Chondrocyte (in vitro differentiated cells): ENCODE data around the gene ADGRL3. TPM values are rescaled to one million over a fixed set of nuclear protein-coding genes. Genes with fewer than 3 reads are reported as not detected.

Source experiments
- DNase-seq: peaks from one replicate; pipeline ENCODE4 v3.0.0; 2021; ENCODE audit warnings: mixed read lengths, low spot score
- H3K27ac Mint-ChIP-seq: one replicate; pipeline ENCODE4 v1.8.0; 2021; ENCODE audit warnings: mild to moderate bottlenecking, moderate library complexity, mixed read lengths; ENCODE audit not compliant: unreplicated experiment
- H3K27me3 Mint-ChIP-seq: 2 replicates; pipeline ENCODE4 v1.8.0; 2021; ENCODE audit warnings: low read depth, mixed read lengths
- H3K36me3 Mint-ChIP-seq: 2 replicates; pipeline ENCODE4 v1.8.0; 2021; ENCODE audit warnings: low read depth, mixed read lengths
- H3K4me1 Mint-ChIP-seq: 2 replicates; pipeline ENCODE4 v1.8.0; 2021; ENCODE audit warnings: low read depth, mild to moderate bottlenecking, mixed read lengths
- H3K4me3 Mint-ChIP-seq: one replicate; pipeline ENCODE4 v1.8.0; 2021; ENCODE audit warnings: mild to moderate bottlenecking, moderate library complexity, mixed read lengths; ENCODE audit not compliant: unreplicated experiment
- H3K9me3 Mint-ChIP-seq: 2 replicates; pipeline ENCODE4 v1.8.0; 2021; ENCODE audit warnings: low read depth, mixed read lengths
- total RNA-seq: library from RNA; stranded (reverse); gene quantifications from 3 replicates; pipeline ENCODE4 v1.2.1, GENCODE V29; 2021
- TF ChIP-seq, protein P1 (sequence below): fragments of 200-600 bp; sonication (generic); IDR thresholded peaks from 2 replicates; pipeline ENCODE4 v1.5.0; 2021; ENCODE audit warnings: antibody characterized with exemption, mild to moderate bottlenecking, moderate library complexity

Gene ADGRL3
- total RNA-seq, 1 donor from 2014 or later, result 11.6 TPM

GRCh38 chr4:61603086-61603485 lies 403.0 kb downstream of the ADGRL3 start:
- peaks cover 10% of the 10 kb centered on the region for H3K4me1 Mint-ChIP-seq
- TF ChIP-seq, protein P1, sequence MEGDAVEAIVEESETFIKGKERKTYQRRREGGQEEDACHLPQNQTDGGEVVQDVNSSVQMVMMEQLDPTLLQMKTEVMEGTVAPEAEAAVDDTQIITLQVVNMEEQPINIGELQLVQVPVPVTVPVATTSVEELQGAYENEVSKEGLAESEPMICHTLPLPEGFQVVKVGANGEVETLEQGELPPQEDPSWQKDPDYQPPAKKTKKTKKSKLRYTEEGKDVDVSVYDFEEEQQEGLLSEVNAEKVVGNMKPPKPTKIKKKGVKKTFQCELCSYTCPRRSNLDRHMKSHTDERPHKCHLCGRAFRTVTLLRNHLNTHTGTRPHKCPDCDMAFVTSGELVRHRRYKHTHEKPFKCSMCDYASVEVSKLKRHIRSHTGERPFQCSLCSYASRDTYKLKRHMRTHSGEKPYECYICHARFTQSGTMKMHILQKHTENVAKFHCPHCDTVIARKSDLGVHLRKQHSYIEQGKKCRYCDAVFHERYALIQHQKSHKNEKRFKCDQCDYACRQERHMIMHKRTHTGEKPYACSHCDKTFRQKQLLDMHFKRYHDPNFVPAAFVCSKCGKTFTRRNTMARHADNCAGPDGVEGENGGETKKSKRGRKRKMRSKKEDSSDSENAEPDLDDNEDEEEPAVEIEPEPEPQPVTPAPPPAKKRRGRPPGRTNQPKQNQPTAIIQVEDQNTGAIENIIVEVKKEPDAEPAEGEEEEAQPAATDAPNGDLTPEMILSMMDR, result no peak
- no peak overlapping the region for H3K4me3 Mint-ChIP-seq
- H3K9me3 Mint-ChIP-seq, result peaks cover 3% of the 10 kb centered on the region
- H3K27me3 Mint-ChIP-seq, result no peaks in the 10 kb centered on the region
- H3K36me3 Mint-ChIP-seq, result no peaks in the 10 kb centered on the region
- no peak overlapping the region for H3K27ac Mint-ChIP-seq
- no peak for DNase-seq

DNA sequence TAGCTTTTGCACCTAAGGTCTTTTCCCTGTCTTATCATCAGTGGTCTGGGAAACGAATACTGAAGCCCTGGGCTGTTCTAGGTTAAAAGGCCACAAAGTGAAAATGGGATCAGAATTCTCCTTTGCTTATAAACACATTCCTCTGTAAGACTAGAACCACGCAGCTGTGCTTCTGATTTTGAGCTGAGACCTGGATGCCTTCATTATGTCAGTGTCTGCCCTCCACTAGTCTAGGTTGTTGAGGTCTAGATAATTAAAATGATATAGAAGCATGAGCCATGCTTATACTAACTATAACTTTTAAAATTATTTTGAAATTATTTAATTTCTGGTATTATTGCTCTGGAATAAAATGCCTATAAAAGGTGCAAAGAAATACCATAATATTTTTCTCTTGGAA lies 403.9 kb downstream of the ADGRL3 start:
- H3K27me3 Mint-ChIP-seq, result no peaks in the 10 kb centered on the region
- TF ChIP-seq, protein P1, result no peak

DNA sequence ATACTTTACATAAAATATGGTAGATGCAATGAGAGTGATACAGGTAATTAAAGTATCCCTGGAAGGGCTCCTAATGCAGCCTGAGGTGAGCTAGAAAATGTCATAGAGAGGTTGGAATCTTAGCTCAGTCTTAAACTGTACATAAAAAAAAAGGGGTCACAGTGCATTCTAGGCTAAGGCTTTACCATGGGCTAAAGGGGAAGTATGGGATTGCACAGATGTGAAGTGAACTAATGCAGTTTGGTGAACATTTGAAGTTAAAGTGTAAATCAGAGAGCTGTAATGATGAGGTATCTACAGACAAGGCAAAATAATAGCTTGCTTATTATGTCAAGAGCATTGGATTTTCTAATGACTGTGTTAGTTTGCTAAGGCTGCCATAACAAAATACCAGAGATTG lies 405.9 kb downstream of the ADGRL3 start:
- H3K27ac Mint-ChIP-seq, result no peak overlapping the region
- H3K4me3 Mint-ChIP-seq, result no peak overlapping the region
- no peak for DNase-seq
- no peaks in the 10 kb centered on the region for H3K36me3 Mint-ChIP-seq
- peaks cover 3% of the 10 kb centered on the region for H3K9me3 Mint-ChIP-seq
- TF ChIP-seq, protein P1, result no peak
- H3K4me1 Mint-ChIP-seq, result peaks cover 10% of the 10 kb centered on the region
- no peaks in the 10 kb centered on the region for H3K27me3 Mint-ChIP-seq

More for the DNA sequence above, 403.9 kb downstream of the ADGRL3 start:
- Mint-ChIP-seq H3K4me1 (peaks cover 10% of the 10 kb centered on the region), H3K36me3 (no peaks in the 10 kb centered on the region), H3K27ac (no peak overlapping the region), H3K4me3 (no peak overlapping the region), H3K9me3 (peaks cover 3% of the 10 kb centered on the region)
- no peak for DNase-seq

DNA sequence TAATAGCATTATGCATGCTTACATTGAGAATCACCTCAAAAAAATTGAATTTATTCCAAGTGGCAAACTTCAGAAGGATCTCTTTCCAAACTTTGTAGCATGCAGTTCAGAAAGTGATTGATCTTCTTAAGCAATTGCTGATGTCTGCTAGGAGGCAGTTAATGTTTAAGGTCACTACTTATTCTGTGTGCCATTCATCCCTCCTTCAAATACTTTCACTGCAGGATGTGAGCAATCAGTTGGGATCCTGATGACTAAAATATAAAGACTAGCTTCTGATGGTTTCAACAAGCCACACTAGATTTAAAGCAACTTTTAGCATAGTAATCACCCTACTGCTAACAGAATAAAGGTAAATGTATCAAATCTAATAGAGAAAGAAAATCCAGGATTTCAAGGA lies 414.1 kb downstream of the ADGRL3 start:
- TF ChIP-seq, protein P1, result no peak
- no peaks in the 10 kb centered on the region for H3K36me3 Mint-ChIP-seq
- H3K4me3 Mint-ChIP-seq, result no peak overlapping the region
- H3K9me3 Mint-ChIP-seq, result no peaks in the 10 kb centered on the region
- DNase-seq, result no peak
- H3K27ac Mint-ChIP-seq, result no peak overlapping the region
- H3K27me3 Mint-ChIP-seq, result no peaks in the 10 kb centered on the region
- no peaks in the 10 kb centered on the region for H3K4me1 Mint-ChIP-seq

DNA sequence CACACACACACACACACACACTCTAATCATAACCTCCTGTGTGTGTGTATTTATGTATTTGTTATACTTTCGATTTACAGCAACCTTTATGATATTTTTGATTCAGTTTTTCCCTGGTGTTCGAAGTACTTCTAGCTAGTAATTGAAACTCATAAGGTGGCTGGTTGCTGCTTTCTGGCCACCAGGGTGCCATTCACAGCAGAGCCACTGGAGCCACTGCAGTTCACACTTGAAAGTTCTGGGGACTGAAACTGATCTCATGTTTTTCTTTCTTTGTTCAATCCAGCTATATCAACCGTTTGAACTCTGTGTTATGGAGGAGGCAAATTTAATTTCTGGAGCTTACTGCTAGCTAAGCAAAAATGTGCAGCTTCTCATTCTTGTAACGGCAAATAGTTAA lies 419.4 kb downstream of the ADGRL3 start:
- no peak overlapping the region for H3K27ac Mint-ChIP-seq
- peaks cover 4% of the 10 kb centered on the region for H3K4me1 Mint-ChIP-seq
- H3K4me3 Mint-ChIP-seq, result no peak overlapping the region
- no peaks in the 10 kb centered on the region for H3K36me3 Mint-ChIP-seq
- TF ChIP-seq, protein P1, result peak; percentile 55
- H3K9me3 Mint-ChIP-seq, result no peaks in the 10 kb centered on the region
- no peaks in the 10 kb centered on the region for H3K27me3 Mint-ChIP-seq
- no peak for DNase-seq
